ENCODE results near the gene POLD1. TPM values are rescaled to one million over a fixed set of nuclear protein-coding genes. Genes with fewer than 3 reads are reported as not detected.

The POLD1 gene
- total RNA-seq, 1 donor from 2014 or later: 22.0 TPM

DNA sequence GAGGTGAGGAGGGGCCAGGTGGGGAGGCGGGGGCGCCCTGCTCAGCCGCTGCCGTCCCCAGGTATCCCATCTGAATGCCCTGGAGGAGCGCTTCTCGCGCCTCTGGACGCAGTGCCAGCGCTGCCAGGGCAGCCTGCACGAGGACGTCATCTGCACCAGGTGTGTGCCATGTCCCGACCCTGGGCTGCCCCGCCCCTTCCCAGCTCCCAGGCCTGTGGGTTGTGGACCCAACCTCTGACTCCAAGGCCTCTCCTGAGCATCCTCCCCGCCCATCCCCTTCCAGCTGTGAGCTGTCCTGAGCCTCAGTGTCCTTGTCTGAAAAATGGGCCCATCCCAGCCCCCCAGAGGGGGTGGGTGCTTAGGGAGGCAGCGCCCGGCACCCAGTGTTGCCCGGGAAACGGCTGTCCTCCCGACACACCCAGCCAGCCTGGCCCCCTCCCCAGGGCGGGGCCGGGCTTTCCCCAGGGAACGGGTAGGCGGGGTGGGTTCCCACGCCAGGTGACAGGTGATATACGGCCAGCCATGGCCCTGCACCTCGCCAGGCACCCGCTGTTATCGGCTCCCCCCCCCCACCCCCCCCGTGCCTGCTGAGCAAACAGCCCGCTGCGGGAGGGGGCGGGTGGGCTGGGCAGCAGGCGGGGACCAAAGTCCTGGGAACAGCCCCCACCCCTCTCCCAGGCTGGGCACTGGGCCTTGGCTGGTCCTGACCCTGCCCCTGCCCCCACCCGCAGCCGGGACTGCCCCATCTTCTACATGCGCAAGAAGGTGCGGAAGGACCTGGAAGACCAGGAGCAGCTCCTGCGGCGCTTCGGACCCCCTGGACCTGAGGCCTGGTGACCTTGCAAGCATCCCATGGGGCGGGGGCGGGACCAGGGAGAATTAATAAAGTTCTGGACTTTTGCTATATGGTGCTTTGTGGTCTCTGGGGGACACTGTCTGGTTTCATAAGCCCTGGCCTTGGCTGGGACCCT is 33.2 kb downstream of the POLD1 start:
- no peak for DNase-seq (ENCODE audit: low read depth)

DNA sequence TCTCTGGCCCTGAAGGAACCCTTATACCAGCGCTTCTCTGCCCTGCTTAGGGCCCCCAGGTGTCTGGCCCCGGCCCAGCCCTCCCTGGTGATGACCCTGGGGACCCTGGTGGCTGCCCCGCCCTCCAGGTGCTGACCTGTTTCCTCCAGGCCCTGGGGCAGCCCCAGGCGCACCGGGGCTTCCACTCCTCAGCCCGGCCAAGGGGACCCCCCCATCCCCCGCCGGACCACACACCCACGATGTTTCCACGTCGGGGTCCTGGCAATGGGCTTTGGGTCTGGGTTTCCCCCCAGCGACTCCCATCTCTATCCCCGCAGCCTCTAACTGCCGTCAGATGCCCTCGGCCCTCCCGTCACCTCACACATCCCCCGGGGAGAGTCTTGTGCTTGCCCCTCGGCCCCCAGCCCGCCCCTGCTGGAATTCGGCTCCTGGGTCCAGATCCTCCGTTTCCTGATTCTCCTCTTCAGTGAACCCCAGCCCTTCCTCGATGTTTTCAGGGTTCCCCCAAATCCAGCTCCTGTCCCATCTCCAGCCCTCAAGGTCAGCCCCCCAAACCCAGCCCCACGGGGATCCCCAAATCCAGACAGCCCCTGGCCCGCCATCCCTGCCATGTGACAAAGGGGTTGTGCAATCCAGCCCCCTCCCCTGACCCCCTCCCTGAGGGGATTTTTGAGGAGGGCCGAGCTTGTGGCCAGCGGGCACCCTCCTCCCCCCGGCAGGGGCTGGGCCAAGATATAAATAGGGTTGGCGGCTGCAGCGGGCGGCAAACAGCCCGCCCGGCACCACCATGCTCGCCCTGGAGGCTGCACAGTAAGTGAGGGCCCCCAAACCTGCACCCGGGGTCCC is 34.3 kb downstream of the POLD1 start, which contains the start of gene SPIB:
SPIB (plus strand) TSS at position 763 of the 846 bp plus-strand sequence; CDS start at position 788, 25 bp downstream.
- peak; percentile 32 for DNase-seq (ENCODE audit: low read depth)

DNA sequence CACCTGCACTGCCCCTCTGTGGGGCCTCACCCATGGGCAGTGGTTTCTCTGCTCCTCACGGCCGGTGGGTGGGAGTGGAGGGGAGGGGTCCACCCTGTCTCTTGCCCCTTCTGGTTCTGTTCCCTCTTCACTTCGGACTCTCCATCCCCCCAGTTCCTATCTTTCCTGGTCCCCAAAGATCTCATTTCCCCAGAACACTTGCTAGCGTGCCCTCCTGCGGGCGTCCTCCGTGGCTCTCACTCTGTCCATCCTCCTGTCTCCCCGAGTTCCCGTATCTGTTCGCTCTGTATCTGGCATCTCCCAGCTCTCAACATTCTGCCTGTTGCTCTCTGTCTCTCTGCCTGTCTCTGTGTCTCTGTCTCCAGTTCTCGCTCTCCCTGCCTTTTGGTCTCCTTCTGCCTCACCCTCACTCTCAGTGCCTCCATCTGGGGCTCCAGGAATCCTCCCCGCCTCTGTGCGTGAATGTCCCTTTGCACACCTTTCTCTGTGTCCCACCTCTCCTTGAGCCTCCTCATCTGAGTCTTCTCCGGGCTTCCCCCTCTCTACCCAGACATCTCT is 35.0 kb downstream of the POLD1 start:
- DNase-seq (ENCODE audit: low read depth): no peak

DNA sequence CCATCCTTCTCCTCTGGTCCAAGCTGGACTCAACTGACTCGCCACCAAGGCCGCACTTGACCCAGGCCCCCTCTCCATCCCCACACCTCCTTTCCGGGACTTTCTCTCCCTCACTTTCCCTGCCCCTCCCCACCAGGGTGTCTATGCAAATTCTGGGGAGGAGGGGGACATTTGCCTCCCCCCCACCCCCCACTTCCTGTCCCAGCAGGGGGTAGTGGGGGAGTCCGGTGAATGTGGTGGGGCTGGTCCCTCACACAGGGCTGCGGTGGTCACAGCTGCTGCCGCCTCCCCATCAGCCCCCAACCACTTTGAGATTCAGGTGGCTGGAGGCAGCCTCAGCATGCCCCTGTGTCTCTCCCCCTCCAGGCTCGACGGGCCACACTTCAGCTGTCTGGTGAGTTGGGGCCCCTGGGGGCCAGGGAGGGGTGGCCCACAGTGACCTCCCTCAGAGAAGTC is 35.5 kb downstream of the POLD1 start:
- DNase-seq (ENCODE audit: low read depth): no peak

DNA sequence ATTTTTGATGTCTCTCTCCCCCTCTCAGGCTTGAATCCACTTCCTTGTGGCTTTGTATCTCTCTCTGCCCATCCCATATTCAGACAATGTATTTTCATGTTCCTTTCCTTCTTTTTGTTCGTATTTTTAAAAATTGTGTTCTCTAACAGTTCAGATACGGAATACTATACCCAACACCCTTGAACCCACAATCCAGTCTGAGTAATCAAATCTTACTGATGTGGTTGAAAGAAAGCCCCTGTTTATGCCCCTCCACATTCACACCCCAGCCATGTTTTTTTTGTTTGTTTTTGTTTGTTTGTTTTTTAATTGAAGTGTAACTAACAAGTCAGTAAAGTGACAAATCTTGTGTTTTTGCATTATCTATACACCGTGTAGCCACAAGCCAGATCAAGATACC is 36.0 kb downstream of the POLD1 start:
- DNase-seq (ENCODE audit: low read depth): no peak

DNA sequence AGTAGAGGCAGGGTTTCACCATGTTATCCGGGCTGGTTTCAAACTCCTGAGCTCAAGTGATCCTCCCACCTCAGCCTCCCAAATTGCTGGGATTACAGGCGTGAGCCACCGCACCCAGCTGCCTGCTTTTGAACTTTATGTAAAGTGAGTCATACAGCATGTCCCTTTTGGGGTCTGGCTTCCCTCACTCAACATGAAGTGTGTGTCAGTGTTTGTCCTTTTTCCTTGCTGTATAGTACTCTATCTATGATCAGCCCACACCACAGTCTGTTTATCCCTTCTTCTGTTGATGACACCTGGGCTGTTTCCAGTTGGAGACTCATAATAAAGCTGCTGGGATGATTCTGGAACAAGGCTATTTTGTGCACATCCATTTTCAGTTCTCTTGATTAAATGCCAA is 36.7 kb downstream of the POLD1 start:
- DNase-seq (ENCODE audit: low read depth): no peak

DNA sequence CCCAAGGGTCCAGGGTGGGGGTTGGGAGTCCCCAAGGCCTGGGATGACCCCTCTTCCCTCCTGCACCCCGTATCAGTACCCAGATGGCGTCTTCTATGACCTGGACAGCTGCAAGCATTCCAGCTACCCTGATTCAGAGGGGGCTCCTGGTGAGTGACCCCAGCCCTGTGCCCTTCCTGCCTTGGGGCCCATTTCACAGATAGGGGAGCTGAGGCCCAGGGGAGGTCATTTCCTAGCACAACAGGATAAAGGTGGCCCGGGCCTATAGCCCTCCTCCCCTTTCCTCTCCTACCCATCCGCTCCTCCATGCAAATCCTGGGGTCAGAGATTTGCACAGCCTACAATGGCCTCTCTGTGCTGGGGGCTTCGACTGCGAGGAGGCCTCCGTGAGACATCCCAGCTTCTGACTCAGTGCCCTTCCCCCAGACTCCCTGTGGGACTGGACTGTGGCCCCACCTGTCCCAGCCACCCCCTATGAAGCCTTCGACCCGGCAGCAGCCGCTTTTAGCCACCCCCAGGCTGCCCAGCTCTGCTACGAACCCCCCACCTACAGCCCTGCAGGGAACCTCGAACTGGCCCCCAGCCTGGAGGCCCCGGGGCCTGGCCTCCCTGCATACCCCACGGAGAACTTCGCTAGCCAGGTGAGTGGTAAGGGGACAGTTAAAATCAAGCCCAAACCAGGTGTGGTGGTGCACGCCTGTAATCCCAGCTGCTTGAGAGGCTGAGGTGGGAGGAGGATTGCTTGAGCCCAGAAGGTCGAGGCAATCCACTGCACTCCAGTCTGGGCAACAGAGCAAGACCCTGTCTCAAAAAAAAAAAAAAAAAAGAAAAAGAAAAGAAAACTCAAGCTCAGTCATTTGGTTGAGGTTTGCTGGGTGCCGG is 38.5 kb downstream of the POLD1 start:
- no peak for DNase-seq (ENCODE audit: low read depth)

DNA sequence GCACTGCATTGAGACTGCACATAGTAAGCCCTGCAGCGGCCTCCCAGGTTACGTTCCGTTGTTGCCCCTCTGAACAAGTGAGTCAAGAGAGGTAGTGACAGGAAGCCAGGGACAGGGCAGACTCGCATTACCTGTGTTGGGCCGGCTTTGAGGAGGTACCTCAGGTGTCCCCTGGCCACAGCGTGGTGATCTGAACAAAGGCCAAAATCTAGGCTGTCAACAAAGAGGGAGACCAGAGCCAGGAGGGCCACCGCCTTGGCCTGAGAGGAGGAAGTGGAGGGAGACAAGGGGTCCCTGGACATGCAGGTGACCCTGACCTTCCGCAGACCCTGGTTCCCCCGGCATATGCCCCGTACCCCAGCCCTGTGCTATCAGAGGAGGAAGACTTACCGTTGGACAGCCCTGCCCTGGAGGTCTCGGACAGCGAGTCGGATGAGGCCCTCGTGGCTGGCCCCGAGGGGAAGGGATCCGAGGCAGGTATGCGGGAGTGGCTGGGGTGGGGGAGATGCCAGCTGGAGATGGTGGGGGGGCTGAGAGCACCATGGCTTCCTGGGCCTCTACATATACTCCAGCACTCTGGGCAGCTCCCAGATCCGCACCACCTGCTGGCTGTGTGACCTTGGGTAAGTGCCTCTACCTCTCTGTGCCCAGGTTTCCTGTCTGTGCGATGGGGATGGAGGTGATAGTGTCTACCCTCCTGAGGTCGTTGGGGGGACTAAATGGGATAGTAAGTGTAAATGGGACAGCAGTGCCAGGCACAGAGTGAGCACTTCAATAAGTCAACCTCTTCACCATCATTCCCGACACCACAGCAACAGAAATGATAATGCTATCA is 39.3 kb downstream of the POLD1 start:
- no peak for DNase-seq (ENCODE audit: low read depth)

DNA sequence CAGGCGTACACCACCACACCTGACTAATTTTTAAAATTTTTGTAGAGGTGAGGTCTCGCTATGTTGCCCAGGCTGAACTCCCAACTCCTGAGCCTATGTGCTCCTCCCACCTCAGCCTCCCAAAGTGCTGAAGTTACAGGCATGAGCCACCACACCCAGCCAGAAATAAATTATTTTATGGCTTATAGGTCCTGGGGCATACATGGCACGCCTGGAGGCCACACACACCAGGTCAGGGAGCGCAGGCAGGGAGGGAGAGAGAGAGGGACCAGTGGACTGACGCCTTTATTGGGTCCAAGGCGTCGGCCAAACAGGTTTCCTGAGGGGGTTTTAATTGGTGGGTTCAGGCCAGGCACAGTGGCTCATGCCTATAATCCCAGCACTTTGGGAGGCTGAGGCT is 41.4 kb downstream of the POLD1 start:
- no peak for DNase-seq (ENCODE audit: low read depth)

DNA sequence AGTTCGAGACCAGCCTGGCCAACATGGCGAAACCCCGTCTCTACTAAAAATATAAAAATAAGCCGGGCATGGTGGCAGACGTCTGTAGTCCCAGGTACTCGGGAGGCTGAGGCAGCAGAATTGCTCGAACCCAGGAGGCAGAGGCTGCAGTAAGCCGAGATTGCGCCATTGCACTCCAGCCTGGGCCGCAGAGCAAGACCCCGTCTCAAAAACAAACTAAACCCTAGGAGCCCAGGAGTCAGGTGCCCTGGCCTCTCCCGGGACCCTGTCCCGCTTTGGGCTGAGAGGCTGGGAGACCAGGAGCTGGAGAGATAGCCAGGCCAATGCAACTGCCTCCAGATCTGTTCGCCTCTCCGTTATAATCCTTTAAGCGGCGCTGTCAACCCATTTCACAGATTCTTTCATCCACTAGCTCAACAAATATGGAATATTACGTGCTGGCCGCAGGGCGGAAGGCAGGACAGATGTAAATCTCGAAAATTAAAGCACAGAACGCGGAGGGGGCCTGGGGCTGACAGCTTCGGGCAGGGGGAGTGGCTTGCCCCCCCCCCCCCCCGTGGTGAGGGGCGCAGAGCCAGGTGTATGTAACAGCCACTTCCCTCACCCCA is 43.3 kb downstream of the POLD1 start:
- no peak for DNase-seq (ENCODE audit: low read depth)

DNA sequence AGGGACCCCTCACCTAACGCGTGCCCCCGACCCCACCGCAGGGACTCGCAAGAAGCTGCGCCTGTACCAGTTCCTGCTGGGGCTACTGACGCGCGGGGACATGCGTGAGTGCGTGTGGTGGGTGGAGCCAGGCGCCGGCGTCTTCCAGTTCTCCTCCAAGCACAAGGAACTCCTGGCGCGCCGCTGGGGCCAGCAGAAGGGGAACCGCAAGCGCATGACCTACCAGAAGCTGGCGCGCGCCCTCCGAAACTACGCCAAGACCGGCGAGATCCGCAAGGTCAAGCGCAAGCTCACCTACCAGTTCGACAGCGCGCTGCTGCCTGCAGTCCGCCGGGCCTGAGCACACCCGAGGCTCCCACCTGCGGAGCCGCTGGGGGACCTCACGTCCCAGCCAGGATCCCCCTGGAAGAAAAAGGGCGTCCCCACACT is 43.9 kb downstream of the POLD1 start:
- DNase-seq (ENCODE audit: low read depth): peak; percentile 74

DNA sequence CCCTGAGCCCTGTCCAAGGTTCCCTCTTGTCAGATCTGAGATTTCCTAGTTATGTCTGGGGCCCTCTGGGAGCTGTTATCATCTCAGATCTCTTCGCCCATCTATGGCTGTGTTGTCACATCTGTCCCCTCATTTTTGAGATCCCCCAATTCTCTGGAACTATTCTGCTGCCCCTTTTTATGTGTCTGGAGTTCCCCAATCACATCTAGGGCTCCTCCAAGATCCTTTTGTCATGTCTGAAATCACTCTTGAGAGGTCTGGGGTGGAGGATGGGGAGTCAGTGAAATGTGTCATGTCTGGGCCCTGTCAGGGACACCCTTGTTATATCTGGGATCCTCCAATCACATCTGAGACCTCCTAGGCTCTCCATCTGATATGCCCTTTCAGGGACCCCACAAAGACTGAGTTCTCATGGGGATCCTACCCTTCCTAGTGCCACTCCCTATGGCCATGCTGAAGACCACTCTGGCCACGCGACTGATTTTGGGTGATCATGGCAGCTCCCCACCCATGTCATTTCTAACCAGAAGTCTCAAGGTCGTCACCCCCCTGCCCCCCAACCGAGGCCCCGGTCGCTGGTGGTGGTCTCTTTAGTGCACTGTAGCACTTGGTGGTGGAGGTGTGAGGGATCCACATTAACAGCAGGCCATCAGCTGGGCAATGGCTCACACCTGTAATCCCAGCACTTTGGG is 44.8 kb downstream of the POLD1 start:
- no peak for DNase-seq (ENCODE audit: low read depth)

DNA sequence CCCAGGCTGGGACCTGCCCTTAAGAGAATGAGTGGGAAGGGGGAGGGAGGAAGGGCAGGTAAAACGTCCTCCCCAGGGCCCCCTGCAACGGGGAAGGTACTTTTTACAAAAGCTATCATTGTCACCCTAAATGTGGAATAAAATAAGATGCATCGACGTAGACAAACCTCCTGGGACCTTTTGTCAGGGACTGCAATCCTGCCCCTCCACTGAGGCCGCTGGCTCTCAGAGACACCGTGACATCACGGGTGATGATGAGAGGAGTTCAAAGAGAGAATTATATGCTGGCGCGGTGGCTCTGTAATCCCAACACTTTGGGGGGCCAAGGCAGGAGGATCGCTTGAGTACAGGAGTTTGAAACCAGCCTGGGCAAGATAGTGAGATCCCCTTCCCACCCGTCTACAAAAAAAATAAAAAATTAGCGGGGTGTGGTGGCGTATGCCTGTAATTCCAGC is 46.8 kb downstream of the POLD1 start:
- DNase-seq (ENCODE audit: low read depth): no peak

DNA sequence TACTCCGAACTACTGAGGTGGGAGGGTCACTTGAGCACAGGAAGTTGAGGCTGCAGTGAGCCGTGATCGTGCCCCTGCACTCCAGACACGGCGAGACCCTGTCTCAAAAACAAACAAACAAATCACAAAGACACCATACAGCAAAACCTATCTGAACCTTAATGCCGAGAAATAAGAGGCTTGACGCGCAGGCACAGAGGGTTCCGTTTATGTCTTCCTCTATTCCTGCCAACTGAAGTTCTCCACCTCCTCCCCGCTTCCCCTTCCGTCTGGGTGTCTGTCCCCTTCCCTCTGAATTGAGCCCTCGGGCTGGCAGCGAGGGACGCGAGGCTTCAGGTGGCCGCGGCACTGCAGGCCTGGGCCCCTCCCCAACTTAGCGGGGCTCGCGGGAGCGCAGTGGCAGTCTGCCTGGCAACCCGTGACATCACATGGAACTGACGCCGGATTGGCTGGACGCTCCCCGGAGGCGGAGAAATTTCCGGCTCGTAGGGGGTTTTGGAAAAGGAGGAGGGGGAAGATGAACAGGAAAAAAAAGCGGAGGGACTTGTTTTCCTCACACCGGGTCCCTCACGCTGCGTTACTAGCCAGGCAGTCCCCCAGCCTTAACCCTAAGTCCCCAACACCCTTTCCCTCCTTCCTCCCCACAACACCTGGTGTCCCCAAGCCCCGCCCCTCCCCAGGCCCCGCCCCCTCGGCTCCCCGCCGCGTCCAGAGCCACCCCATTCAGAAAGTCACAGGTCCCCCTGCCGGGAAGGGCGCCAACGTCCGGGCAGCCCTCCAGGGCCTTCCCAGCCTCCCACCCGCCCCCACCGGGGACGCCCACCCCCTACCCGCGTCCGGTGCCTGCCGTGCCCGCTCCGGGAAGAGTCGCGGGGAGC is 47.4 kb downstream of the POLD1 start:
- peak; percentile 82 for DNase-seq (ENCODE audit: low read depth)

DNA sequence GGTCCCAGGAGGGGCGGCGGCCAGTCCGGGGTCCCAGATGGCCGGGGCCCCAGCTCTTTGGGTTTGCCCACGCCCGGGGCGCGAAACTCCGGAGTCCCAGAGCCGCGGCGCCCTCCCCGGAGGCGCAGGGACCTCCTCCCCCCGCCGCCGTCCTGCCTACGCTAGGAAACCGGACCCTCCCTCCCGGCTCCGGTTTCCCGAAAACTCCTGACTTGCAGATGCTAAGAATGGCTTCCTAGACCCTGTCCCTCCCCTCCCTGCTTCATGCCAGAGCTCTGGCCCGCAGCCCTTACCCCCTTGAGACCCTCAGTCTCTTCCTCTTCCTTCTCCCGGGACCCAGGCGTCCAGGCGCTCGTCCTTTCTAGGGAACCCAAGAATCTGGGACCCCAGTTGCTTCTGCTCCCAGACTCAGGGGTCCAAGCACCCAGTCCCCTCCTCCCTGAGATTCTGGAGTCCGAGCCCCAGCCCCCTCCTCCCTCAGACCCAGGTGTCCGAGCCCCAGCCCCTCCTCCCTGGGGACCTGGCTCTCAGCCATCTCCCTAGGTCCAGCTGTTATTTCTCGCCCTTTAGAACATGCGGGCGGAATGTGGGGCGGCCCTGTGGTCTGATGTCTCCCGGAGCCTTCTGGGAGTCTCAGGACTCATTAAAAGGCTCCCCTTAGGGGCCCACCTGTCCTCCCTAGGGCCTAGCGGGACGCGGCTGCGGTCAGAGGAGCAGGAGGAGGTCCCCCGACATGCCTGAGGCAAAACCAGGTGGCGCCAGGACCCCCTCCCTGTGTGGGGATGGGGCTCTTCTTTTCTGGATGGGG is 48.3 kb downstream of the POLD1 start, which contains the start of gene MYBPC2:
MYBPC2 (plus strand) TSS at position 672 of the 808 bp plus-strand sequence; CDS start at position 734, 62 bp downstream.
- DNase-seq (ENCODE audit: low read depth): peak; percentile 97
